GM18517 (cell line): ENCODE measurements around the gene SPHK1.

Experiments used
- ATAC-seq: cut with Tn5 transposase; IDR thresholded peaks from one replicate; pipeline ENCODE4 v1.9.1; 2021; ENCODE audit warnings: mild to moderate bottlenecking, moderate library complexity; ENCODE audit not compliant: unreplicated experiment

Gene SPHK1

DNA sequence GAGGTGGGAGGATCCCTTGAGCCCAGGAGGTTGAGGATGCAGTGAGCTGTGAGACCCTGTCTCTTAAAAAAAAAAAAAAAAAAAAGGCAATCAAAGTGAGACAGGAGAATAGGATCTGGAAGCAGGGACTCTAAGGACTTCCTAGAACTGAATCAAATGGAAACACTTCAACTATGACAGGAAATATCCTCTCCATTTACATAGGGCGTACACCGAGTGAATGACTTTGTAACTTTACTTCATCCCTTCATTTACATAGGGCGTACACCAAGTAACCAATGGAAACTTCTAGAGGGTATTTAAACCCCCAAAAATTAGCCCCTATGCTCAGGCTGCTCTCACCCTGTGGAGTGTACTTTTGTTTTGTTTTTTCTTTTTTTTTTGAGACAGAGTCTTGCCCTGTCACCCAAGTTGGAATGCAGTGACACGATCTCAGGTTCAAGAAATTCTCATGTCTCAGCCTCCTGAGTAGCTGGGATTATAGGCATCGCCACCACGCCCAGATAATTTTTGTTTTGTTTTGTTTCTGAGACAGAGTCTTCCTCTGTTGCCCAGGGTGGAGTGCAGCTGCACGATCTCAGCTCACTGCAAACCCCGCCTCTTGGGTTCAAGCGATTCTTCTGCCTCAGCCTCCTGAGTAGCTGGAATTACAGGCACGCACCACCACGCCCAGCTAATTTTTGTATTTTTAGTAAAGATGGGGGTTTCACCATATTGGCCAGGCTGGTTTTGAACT lies 21.1 kb upstream of the SPHK1 start:
- no peak for ATAC-seq

DNA sequence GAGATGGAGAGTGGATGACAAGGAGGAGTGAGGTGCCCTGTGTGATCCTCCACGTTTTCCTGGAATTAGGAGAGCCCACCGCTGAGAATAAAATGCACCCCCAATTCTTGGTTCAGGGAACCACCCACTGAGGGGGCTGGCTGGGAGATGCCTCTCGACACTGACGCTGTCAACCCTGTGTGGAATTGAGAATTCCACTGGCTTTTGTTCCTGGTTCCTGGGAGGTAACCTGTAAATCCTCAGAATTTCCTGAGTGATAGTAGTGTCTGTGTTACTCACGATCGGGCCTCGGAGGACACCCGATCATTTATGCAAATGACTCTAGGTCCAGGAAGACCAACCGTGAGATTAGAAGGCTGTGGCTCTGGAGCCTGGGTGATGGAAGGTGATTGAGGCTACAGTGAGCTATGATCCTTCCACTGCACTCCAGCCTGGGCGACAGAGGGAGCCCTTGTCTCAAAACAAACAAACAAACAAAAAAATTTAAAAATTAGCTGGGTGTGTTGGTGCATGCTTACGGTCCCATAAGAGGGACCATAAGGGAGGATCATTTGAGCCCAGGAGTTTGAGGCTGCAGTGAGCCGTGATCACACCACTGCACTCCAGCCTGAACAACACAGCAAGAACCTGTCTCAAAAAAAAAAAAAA lies 19.0 kb upstream of the SPHK1 start:
- ATAC-seq: no peak

DNA sequence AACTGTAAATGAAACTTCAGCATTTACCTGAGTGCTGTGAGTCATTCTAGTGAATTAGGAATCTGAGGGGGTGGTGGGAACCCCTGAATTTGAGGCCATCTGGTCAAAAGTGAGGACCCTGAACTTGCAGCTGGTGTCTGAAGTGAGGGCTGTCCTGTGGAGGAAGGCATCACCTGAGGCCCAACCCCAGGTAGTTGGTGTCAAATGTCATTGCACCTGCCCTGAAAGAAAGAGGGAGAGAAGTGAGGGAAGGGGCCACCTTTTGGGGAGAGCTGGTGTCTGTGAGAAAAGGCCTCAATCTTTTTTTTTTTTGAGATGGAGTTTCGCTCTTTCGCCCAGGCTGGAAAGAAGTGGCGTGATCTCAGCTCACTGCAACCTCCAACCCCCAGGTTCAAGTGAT lies 18.2 kb upstream of the SPHK1 start:
- ATAC-seq: no peak

DNA sequence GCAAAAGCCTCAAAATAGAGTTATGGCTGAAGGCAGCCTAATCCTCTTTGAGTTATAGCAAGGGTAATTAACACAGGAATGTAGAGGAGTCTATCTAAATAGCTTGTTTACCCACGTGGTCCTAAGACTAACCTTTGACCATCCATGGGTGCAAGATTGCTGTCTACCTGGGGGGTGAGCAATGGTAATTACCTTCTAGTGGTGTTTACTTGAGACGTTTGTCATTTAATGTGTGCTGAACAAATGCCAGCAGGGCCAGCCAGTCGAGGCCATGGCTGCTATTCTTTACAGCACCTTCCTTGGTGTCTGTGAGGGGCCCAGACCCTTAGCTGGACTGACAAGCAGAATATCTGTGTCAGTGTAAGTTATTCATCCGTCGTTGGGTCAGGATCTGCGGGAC lies 16.8 kb upstream of the SPHK1 start:
- ATAC-seq: no peak

DNA sequence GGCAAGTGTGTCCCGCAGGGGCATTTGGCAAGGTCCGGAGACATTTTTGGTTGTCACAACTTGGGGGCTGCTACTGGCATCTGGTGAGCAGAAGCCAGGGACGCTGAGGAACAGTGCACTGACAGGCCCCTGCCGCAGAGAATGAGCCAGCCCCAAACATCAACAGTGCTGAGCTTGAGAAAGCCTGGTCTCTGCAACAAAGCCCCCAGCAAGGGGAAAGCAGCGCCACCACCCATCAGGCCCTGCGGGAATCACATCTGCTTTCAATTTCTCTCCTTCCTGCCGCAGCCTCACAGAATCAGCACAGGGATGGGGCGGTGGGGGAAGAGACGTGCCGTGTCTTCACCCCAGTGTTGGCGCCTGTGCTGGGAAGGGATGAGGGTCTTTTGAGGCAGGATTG lies 15.9 kb upstream of the SPHK1 start:
- no peak for ATAC-seq

DNA sequence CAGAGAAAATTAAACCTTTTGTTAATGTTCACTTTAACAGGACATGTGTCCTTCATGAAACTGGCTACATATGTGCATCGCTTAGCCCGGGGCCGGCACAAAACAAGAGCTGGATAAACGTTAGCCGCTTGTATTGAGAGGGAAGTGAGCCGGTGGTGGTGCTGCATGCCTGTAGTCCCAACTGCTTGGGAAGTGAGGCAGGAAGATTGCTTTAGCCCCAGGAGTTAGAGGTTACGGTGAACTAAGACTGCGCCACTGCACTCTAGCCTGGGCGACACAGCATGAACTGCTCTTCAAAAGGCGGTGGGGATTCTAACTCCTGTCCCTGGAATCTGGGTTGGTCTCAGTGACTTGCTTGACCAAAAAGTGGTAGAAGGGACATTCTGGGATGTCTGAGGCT lies 15.0 kb upstream of the SPHK1 start:
- no peak for ATAC-seq

DNA sequence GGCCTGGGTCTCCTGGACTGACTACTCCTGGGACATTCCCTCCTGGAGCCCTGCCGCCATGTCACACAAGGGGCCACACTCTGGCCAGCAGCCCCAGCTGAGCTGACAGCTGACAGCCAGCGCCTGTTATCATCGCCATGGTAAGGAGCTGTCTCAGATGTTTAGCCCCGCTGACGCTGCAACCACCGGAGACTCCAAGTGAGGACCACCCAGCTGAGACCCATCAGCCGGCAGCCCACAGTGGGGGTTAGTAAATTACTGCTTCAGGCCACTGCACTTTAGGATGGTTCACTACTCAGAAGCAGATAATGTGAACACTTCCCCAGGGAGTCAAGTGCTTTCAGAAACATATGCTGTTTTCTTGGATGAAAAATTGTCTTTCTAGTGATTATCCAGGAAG lies 14.6 kb upstream of the SPHK1 start:
- no peak for ATAC-seq

DNA sequence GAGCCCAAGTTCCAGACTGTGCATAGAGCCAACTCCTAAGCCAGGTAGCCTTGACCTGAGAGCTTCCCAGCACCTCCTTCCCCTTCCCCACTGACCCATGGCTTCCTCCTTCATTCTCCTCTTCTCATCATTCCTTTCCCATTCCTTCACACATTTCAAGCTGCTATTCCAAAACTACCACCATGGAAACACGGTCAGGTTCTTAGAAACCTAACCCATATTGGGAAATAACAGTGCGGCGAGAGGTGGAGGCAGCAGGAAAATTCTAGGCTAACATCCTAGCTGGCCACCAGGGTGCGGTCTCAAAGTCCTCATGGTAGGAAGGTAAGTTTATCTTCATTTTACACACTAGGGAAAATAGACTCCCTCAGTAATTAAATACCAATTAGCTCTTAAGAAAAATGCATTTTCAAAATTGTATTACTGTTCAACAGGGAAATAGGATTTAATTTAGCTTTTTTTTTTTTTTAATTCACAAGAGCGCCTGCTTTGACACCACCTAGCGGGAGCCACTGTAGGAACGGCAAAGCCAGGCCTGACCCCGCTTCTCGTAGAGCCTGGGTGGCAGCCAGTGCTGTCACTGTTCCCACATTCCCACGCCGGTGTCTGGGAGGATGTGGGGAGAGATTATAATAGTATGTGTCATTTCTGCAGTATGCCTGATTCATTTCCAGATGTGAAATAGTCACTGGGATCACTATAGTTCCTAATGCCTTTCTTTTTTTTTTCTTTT lies 14.0 kb upstream of the SPHK1 start:
- ATAC-seq: no peak

DNA sequence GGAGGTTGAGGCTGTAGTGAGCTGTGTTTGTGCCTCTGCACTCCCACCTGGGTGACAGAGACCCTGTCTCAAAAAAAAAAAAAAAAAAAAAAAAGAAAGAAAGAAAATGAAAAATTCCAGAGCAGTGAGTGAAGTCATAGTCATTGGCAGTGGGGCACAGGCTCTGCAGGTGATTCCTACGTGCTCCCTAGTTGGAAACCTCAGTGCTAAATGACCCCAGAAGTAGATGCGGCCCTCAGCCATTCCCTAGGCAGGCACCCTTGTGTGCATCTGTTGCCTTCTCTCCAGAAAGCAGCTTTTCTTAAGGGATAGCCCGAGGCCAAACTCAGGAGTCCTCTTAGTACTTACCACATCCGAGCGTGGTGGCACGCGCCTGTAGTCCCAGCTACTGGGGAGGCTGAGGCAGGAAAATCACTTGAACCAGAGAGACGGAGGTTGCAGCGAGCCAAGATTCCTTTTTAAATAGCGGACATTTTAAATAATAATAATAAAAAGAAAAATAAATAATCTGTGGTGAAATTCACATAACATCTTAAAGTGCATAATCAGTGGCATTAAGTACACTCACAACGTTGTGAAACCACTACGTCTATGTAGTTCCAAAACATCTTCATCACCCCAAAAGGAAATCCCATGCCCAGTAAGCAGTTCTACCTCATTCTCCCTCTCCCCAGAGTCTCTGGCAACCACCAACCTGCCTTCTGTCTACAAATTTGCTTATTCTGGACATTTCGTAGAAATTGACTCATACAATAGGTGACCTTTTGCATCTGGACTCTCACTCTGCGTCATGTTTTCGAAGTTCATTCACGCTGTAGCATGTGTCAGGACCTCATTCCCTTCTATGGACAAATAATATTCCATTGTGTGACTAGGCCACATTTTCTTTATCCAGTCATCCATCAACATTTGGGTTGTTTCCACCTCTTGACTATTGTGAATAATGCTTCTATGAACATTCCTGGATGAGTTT lies 12.5 kb upstream of the SPHK1 start:
- ATAC-seq: no peak

DNA sequence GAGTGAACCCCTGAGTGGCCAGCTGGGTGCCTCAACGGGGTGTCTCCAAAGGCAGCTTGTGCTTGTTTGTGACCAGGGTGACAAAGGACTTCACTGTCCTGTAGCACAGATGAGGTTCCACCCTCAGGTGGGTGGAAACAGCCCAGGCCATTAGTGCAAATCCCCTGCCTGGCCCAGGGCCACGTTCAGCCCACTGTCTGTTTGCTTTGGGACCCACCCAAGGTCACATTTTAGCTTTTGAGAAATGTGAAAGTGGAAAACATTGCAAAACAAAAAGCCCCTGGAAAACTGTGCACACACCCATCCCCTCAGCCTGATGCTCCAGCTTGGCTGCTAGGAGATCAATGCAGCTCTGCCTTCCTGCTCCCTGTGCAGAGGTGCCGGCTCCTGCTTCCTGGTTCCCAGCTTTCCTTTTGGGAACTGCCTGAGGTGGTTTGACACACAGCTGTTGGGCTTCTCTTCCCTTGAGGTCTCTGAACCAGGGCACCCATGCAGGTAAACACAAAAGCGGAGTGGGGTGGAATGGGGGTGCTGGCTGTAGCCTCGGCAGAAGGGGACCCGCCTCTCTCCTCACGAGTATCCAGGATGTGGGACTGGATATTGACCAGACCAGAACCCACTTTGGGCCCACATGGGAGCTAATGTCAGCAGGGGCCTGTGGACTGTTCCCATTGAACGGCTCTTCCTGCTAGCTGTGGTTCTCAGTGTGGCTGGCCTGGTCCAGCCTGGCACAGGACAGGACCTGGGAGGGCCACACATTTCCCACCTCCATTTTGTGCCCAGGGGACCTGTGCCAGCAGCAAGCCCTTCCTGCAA lies 7.9 kb upstream of the SPHK1 start:
- no peak for ATAC-seq

DNA sequence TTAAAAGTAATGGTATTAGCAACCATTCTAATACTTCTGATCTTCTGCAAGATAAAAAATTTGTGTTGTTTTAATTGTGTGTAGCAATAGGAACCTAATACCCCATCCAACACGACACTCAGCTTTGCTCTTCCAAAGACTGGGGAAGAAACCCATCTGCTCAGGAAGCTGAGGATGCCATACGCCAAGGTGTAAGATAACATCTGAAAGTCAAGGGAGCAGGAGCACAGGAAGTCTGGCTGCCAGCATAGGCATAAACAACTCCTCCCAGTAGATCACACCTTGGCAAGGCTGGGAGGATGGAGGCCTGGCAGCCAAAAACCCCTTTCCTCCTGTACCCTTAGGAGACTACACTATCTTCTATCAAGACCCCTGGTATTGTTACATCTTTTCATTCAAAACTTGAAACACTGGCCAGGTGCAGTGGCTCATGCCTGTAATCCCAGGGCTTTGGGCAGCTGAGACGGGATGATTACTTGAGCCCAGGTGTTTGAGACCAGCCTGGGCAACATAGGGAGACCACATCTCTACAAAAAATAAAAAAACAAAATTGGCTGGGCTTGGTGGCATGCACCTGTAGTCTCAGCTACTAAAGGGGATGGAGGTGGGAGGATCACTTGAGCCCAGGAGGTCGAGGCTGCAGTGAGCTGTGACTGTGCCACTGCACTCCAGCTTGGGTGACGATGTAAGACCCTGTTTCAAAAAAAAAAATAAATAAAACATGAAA lies 5.7 kb upstream of the SPHK1 start:
- no peak for ATAC-seq

DNA sequence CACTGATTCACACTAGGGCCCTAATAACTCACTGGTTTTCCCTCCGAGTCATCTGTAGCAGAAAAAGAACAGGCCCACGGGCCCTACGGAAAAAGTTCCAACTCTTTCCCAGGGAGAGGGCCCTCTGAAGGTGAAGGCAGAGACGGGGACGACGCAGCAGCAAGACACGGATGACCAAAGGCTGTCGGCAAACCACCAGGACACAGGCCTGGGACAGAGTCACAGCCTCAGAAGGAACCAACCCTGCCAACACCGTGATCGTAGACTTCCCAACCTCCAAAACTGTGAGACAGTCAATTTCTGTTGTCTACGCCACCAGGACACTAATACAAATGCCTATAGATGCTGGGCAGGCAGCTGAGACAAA lies 5.2 kb upstream of the SPHK1 start:
- ATAC-seq: no peak

DNA sequence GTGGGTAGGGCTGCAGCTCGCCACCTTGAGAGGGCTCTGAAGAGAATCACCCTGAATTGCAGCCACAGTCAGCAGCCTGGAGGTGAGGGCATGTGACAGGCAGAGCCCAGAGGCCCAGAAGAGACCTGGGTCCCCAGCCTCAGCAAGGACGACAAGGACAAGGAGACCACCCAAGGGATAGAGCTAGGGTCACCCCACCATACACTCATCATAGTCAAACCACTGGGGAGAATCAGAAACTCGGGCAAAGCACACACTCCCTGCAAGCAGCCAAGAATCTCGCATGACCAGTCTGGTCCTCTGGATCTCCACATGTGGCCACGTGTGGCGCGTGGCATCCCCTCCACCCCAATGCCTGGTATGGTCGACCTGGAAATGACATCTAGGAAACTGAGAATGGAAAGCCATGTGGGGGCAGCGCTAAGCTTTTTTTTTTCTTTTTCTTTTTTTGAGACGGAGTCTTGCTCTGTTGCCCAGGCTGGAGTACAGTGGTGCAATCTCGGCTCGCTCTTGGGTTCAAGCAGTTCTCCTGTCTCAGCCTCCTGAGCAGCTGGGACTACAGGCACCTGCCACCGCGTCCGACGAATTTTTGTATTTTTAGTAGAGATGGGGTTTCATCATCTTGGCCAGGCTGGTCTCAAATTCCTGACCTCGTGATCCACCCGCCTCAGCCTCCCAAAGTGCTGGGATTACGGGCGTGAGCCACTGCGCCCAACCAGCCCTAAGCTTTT lies 4.6 kb upstream of the SPHK1 start:
- ATAC-seq: no peak

DNA sequence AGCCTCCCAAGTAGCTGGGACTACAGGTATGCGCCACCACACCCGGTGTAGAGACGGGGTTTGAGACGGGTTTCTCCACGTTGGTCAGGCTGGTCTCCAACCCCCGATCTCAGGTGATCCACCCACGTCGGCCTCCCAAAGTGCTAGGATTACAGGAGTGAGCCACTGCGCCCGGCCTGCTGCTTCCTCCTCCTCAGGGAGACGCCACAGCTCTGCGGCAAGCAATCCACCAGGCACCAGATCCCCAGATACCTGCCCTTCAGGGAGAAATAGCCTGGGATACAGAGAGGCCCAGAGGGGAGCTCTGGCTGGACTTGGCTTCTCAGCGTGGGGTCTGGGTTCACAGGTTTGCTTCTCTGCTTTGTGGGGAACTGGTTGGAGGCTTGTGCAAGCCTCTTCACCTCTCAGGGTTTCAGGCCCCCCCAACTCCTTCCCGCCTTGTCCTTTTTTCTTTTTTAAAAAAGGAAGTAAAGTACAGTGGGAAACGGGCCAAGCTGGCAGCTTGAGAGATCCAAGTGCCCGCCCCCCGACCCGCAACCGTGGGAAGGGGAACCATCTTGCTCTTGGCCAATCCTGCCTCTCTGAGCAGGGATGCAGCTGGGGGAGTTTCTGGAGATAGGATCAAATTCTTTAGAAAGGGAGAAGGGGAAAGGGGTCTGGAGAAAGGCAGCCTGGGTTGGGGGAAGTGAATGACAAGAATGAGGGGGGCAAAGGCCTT lies 2.6 kb upstream of the SPHK1 start:
- ATAC-seq: no peak

DNA sequence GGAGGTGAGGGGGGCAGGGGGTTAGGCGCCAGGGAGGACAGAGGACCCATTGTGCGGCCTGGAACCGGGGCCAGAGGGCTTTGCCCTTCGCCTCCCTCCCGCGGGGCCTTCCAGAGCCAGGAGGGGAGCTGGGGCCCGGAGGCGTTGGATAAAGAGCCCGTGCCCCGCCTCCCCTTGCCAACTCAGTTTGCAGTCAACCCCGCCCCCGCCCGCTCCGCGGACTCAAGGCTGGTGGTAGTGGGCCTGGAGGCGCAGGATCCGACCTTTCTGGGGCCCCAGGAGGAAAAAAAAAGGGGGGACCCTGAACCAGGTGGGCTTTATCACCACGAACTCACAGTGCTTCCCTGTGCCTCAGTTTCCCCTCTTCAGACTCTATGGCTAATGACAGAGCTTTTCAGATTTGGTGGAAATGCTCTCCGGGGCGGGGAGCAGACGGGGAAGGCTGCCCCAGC lies 2.0 kb upstream of the SPHK1 start:
- no peak for ATAC-seq

DNA sequence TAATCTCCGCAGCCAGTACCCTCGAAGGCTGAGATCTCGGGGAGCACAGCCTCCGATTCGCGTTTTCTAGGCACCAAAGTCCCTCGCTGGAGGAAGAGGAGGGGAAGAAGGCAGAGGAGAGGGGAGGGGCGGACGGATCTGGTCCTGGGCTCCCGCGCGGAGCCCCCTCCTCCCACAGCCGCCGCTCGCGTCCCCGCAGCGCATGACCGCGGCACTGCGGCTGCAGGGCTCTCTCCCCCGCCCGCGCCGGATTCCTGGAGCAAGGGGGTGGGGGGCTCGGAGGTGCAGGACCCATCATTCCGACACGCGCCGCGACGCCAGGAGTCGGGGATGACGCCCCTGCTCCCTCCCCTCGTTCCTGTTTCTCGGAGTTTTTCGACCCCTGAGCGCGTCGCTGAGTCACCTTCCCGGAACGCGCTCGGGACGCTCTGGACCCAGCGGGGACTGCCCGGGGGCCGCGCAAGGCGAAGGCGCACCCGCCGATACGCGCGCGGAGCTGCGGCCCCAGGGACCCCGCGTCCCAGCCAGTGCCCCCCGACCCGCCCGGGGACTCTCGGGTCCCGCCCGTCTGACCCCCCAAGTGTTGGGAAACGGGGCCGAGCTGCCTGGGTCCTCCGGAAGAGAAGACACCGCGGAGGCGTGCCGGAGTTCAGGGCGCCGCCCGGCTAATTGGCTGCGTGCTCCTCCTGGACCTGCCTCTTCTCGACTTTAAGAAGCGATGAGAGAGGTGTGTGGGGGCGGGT lies 1.4 kb upstream of the SPHK1 start:
- ATAC-seq: no peak

DNA sequence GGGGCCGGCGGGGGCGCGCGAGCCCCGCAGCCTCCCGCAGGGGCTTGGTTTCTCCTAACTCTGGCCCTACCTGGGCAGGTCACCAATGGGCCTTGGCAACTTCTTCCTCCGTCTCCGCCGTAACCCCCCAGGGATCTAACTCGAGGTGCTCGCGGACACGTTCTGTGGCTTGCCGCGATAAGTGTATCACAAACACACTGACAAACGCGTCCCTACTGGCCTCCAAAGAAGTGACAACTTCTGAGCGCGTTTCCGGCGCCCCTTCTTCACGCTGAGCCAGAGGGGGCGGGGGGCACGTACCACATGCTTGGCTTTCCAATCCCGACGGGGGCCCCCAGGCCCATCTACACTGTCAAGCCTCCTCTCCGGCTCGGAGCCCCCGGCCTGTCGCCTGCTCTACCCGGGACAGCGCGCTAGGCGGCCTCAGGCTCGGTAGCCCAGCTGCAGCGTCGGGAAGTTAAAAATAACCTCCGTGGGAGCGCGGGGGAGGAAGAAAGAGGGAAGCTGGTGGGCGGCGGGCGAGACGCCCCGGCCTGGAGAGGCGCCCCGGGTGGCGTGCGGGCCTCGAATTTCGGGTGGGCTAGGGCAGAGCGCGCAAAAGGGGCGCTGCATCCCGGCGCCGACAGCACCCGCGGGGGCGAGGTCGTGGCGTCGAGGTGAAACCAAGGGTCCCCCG lies 725 bp upstream of the SPHK1 start:
- peak; percentile 12 for ATAC-seq
